22Rv1 (cell line): ENCODE measurements around the gene LIMK1.

Experiments used
- ZFX ChIP-seq: fragments of 450-650 bp; IDR thresholded peaks from 2 replicates; pipeline ENCODE4 v1.6.1; 2017; ENCODE audit warnings: antibody characterized with exemption, borderline replicate concordance
- TF ChIP-seq, protein P1 (sequence below): fragments of 450-650 bp; IDR thresholded peaks from 2 replicates; pipeline ENCODE4 v1.5.1; 2017; ENCODE audit warnings: mild to moderate bottlenecking

DNA sequence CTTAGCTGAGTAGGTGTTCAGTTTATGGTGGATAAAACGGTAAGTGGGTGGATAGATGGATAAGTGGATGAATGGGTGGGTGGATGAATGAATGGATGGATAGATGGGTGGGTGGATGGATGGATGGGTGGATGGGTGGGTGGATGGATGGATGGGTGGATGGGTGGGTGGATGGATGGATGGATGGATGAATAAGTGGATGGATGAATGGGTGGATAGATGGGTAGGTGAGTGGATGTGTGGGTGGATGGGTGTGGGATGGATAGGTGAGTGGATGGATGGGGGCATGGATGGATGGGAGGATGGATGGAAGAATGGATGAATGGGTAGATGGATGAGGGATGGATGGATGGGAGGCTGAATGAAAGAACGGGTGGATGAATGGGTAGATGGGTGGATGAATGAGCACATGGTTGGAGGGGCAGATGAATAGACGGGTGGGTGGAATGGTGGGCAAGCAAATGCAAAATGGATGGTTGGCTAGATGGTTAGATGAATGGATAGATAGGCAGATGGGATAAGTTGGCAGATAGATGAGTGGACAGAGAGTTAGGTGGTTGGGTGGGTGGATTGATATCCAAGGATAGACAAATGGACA lies 29.9 kb upstream of the LIMK1 start:
- TF ChIP-seq, protein P1, sequence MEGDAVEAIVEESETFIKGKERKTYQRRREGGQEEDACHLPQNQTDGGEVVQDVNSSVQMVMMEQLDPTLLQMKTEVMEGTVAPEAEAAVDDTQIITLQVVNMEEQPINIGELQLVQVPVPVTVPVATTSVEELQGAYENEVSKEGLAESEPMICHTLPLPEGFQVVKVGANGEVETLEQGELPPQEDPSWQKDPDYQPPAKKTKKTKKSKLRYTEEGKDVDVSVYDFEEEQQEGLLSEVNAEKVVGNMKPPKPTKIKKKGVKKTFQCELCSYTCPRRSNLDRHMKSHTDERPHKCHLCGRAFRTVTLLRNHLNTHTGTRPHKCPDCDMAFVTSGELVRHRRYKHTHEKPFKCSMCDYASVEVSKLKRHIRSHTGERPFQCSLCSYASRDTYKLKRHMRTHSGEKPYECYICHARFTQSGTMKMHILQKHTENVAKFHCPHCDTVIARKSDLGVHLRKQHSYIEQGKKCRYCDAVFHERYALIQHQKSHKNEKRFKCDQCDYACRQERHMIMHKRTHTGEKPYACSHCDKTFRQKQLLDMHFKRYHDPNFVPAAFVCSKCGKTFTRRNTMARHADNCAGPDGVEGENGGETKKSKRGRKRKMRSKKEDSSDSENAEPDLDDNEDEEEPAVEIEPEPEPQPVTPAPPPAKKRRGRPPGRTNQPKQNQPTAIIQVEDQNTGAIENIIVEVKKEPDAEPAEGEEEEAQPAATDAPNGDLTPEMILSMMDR: no peak
- no peak for TF ChIP-seq ZFX
